GM06990 (cell line): Measurements from ENCODE around the gene MAP3K4.
A peak's percentile ranks its signal among the peaks of the same experiment; 100 is the strongest.

ENCODE experiments used
- DNase-seq: peaks from one replicate; pipeline ENCODE4 v3.0.0-alpha.2; 2011; ENCODE audit not compliant: insufficient read length; ENCODE audit errors: extremely low read depth
- H3K27me3 ChIP-seq: replicated peaks from 2 replicates; pipeline ENCODE4 v1.6.0; 2011; ENCODE audit warnings: low read length; ENCODE audit not compliant: control insufficient read depth, insufficient read depth
- H3K36me3 ChIP-seq: 2 replicates; pipeline ENCODE4 v1.5.1; 2011; ENCODE audit warnings: low read length; ENCODE audit not compliant: control insufficient read depth, insufficient read depth
- H3K4me3 ChIP-seq: replicated peaks from 2 replicates; pipeline ENCODE4 v1.5.1; 2011; ENCODE audit warnings: low read depth, mild to moderate bottlenecking, control low read depth, low read length
- TF ChIP-seq, protein P1 (sequence below): IDR thresholded peaks from 2 replicates; pipeline ENCODE4 v1.5.1; 2011; ENCODE audit warnings: low read length, control low read depth, mild to moderate bottlenecking, inconsistent platforms; ENCODE audit not compliant: insufficient read depth, poor library complexity, severe bottlenecking

MAP3K4 gene

DNA sequence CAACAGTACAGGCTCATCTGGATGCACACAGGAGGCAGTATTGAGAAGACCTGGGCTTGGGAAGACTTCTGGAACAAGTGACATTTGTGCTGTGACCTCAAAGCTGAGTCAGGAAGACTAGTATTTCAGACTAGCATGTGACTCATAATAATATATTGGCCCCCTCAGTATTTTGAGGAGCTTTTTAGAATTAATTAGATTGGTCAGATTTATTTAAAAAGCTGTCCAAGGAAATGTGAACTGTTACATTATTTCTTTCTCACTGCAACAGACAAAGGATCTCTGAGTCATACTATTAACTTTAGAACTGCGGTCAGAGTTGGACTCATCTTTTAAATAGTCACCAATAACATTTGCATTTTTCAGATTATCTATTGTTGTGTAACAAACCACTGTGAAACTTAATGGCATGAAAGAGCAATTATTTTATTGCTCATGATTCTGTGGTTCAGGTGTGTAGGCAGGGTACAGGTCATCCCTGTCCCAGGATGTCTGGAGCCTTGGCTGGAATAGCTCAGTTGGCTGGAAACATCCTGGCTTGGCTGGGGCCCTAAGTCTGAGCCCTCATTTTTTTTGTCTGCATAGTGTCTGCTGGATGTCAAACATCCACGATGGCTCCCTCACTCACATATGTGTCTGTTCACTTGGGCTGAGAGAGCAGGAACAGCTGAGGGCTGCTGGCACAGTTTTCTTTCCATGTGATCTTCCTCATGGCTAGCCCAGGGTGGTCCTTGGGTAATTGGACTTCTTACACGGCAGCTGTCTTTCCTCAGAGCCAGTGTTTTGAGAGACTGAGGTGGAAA lies 46.9 kb downstream of the MAP3K4 start:
- peak; percentile 60 for DNase-seq
- no peaks in the 10 kb centered on the region for H3K27me3 ChIP-seq
- TF ChIP-seq, protein P1, sequence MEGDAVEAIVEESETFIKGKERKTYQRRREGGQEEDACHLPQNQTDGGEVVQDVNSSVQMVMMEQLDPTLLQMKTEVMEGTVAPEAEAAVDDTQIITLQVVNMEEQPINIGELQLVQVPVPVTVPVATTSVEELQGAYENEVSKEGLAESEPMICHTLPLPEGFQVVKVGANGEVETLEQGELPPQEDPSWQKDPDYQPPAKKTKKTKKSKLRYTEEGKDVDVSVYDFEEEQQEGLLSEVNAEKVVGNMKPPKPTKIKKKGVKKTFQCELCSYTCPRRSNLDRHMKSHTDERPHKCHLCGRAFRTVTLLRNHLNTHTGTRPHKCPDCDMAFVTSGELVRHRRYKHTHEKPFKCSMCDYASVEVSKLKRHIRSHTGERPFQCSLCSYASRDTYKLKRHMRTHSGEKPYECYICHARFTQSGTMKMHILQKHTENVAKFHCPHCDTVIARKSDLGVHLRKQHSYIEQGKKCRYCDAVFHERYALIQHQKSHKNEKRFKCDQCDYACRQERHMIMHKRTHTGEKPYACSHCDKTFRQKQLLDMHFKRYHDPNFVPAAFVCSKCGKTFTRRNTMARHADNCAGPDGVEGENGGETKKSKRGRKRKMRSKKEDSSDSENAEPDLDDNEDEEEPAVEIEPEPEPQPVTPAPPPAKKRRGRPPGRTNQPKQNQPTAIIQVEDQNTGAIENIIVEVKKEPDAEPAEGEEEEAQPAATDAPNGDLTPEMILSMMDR = peak; percentile 9
- no peak overlapping the region for H3K4me3 ChIP-seq
- H3K36me3 ChIP-seq = peaks cover 6% of the 10 kb centered on the region

- Histone ChIP-seq H3K4me3 (no peak overlapping the region), H3K27me3 (no peaks in the 10 kb centered on the region), H3K36me3 (peaks cover 5% of the 10 kb centered on the region)
- TF ChIP-seq, protein P1 = no peak
- no peak for DNase-seq
Measured at GRCh38 chr6:161041274-161041673, 49.7 kb downstream of the MAP3K4 start.

DNA sequence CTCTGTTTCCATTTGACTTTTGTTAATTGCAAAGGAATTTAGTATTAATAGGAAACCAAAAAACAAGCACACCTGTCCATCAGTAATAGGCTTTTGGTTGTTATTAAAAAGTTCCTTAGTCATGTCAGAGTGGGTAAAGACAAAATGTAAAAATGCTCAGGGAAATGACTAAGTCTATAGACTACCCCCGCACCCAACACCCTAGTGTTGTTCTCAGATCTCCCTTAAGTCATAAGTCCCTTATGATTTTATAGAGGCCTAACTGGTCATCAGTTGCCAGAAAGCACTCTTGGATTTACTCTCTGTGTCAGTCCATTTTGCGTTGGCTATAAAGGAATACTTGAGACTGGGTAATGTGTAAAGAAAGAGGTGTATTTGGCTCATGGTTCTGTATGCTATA lies 52.8 kb downstream of the MAP3K4 start:
- DNase-seq = no peak
- Histone ChIP-seq H3K36me3 (peaks cover 8% of the 10 kb centered on the region), H3K27me3 (no peaks in the 10 kb centered on the region), H3K4me3 (no peak overlapping the region)
- TF ChIP-seq, protein P1 = no peak

- DNase-seq = no peak
- TF ChIP-seq, protein P1 = no peak
- peaks cover 5% of the 10 kb centered on the region for H3K36me3 ChIP-seq
Measured at GRCh38 chr6:161048641-161049040, 57.1 kb downstream of the MAP3K4 start.

DNA sequence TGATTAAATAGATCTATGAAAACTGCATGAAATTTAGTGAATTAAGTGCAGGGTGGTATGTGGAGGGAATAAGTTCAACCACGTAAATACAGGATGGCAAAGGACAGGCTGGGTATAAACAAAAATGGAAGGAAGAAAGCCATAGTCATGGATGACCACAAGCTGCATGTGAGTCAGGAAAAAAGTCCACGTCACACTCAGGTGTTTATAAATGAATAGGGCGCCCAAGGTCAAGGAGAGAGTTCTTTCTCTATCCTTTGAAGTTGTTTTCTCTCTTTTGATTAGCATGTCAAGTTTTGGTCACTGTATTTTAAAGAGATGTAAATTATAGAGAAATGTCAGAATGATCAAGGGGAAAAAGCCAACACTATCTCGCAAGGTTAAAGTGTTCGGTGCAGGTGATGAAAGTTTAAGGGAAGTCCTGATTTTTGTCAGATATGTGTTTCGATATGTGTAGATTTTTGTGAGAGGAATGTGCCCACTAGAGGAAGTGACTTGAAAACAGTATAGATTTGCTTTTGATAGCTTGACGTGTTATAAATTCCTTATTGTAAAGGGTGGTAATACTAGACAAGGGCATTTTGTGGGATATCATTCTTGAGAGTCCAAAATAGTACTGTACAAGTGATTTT lies 58.7 kb downstream of the MAP3K4 start:
- TF ChIP-seq, protein P1 = no peak
- Histone ChIP-seq H3K27me3 (no peaks in the 10 kb centered on the region), H3K36me3 (peaks cover 5% of the 10 kb centered on the region), H3K4me3 (no peak overlapping the region)
- DNase-seq = no peak

More at GRCh38 chr6:161048641-161049040, 57.1 kb downstream of the MAP3K4 start:
- Histone ChIP-seq H3K4me3 (no peak overlapping the region), H3K27me3 (no peaks in the 10 kb centered on the region)

DNA sequence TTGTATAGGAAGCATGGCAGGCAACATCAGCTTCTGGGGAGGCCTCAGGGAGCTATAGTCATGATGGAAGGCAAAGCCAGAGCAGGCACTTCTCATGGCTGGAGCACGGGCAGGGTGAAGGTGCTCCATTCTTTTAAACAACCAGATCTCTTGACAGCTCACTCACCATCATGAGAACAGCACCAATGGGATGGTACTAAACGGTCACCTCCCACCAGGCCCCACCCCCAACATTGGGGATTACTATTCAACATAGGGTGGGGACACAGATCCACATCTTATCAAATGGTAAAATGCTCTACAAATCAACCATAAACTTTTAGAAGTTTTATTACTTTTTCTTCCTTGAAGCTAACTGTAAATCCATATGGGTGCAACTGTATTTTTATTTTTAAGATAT lies 61.5 kb downstream of the MAP3K4 start:
- Histone ChIP-seq H3K27me3 (no peaks in the 10 kb centered on the region), H3K4me3 (no peak overlapping the region), H3K36me3 (peaks cover 5% of the 10 kb centered on the region)
- DNase-seq = no peak
- TF ChIP-seq, protein P1 = no peak
